Activated CD8-positive, alpha-beta T cell treated with anti-CD3 and anti-CD28 coated beads for 36 hours (primary cell): ENCODE results near the gene DOCK3. TPM values are rescaled to one million over a fixed set of nuclear protein-coding genes. Genes with fewer than 3 reads are reported as not detected.

Experiments used
- ATAC-seq: fragments of 200-7000 bp; cut with Tn5 transposase; one replicate; pipeline ENCODE4 v1.10.0; 2021; ENCODE audit warnings: mild to moderate bottlenecking, moderate library complexity
- CTCF ChIA-PET: fragments of 350-600 bp; sonication (Branson Sonifier 250); formaldehyde crosslinking; loops from one replicate; lab custom pipeline; 2021; ENCODE audit warnings: antibody characterized with exemption; lab: Charles Lee
- POLR2A ChIA-PET: fragments of 350-600 bp; sonication (Branson Sonifier 250); formaldehyde crosslinking; loops from one replicate; lab custom pipeline; 2021; ENCODE audit warnings: antibody characterized with exemption; lab: Charles Lee
- DNase-seq: peaks from one replicate; pipeline ENCODE4 v3.0.0-alpha.2; 2020
- H3K27ac Mint-ChIP-seq: one replicate; pipeline ENCODE4 v1.8.0; 2021; ENCODE audit warnings: mild to moderate bottlenecking, mixed read lengths
- H3K27me3 Mint-ChIP-seq: one replicate; pipeline ENCODE4 v1.8.0; 2021; ENCODE audit warnings: mixed read lengths
- H3K36me3 Mint-ChIP-seq: one replicate; pipeline ENCODE4 v1.8.0; 2021; ENCODE audit warnings: low read depth, mixed read lengths
- H3K4me1 Mint-ChIP-seq: one replicate; pipeline ENCODE4 v1.8.0; 2021; ENCODE audit warnings: low read depth, mixed read lengths
- H3K4me3 Mint-ChIP-seq: one replicate; pipeline ENCODE4 v1.8.0; 2021; ENCODE audit warnings: mild to moderate bottlenecking, moderate library complexity, mixed read lengths
- H3K9me3 Mint-ChIP-seq: one replicate; pipeline ENCODE4 v1.8.0; 2021; ENCODE audit warnings: mixed read lengths
- CTCF ChIP-seq: fragments of 200-600 bp; IDR thresholded peaks from one replicate; pipeline ENCODE4 v1.8.0; 2022; ENCODE audit warnings: antibody characterized with exemption, mild to moderate bottlenecking
- intact Hi-C: fragments of 100-400 bp; cut with micrococcal nuclease; formaldehyde crosslinking; loops from one replicate; pipeline ENCODE4 v1.10.0; 2022
- total RNA-seq, 2 experiments: library from RNA; stranded (reverse); gene quantifications; one replicate each; pipeline ENCODE4 v1.2.3, GENCODE V29; 2021

The DOCK3 gene
- total RNA-seq, 2 experiments from 2014 or later = 3.6 to 4.2 TPM

GRCh38 chr3:51145811-51146585, 471.3 kb downstream of the DOCK3 start:
- ATAC-seq = no peak
- ChIA-PET POLR2A (interaction anchor here (0.5 kb wide), 1 partner anchor 243 kb away, joined by 3 read pairs; no protein-coding TSS in a partner anchor), CTCF (interaction anchor here (0.6 kb wide), 1 partner anchor 10 kb away, joined by 3 read pairs; no protein-coding TSS in a partner anchor)
- intact Hi-C loops = no loop called here
- DNase-seq = no peak
- Mint-ChIP-seq H3K36me3 (no peaks in the 10 kb centered on the region), H3K4me1 (peaks cover 10% of the 10 kb centered on the region), H3K27me3 (no peaks in the 10 kb centered on the region), H3K4me3 (no peak overlapping the region), H3K9me3 (no peaks in the 10 kb centered on the region), H3K27ac (no peak overlapping the region)
- no peak for TF ChIP-seq CTCF

GRCh38 chr3:51146781-51147180, 472.1 kb downstream of the DOCK3 start:
- ChIA-PET CTCF (no interaction called here), POLR2A (interaction anchor here (0.5 kb wide), 1 partner anchor 242 kb away, joined by 3 read pairs; no protein-coding TSS in a partner anchor)
- Mint-ChIP-seq H3K4me3 (no peak overlapping the region), H3K36me3 (no peaks in the 10 kb centered on the region), H3K4me1 (peaks cover 6% of the 10 kb centered on the region), H3K27ac (no peak overlapping the region), H3K9me3 (no peaks in the 10 kb centered on the region), H3K27me3 (no peaks in the 10 kb centered on the region)
- TF ChIP-seq CTCF = no peak
- intact Hi-C loops = no loop called here
- DNase-seq (no peak), ATAC-seq (no peak)

- no peak overlapping the region for H3K4me3 Mint-ChIP-seq
- no peaks in the 10 kb centered on the region for H3K4me1 Mint-ChIP-seq
- no peaks in the 10 kb centered on the region for H3K9me3 Mint-ChIP-seq
- H3K27ac Mint-ChIP-seq = no peak overlapping the region
- no peak for ATAC-seq
- no peak for TF ChIP-seq CTCF
- intact Hi-C loops = no loop called here
- no peak for DNase-seq
- no peaks in the 10 kb centered on the region for H3K27me3 Mint-ChIP-seq
- CTCF ChIA-PET = interaction anchor here (0.8 kb wide), 1 partner anchor 10 kb away, joined by 3 read pairs; no protein-coding TSS in a partner anchor
- POLR2A ChIA-PET = no interaction called here
- H3K36me3 Mint-ChIP-seq = no peaks in the 10 kb centered on the region
Measured at GRCh38 chr3:51156147-51156546, 481.4 kb downstream of the DOCK3 start.

- CTCF ChIA-PET = no interaction called here
- DNase-seq = no peak
- H3K9me3 Mint-ChIP-seq = no peaks in the 10 kb centered on the region
- H3K36me3 Mint-ChIP-seq = peaks cover 6% of the 10 kb centered on the region
- ATAC-seq = no peak
- TF ChIP-seq CTCF = no peak
- POLR2A ChIA-PET = no interaction called here
- no peak overlapping the region for H3K4me3 Mint-ChIP-seq
- no peaks in the 10 kb centered on the region for H3K4me1 Mint-ChIP-seq
- no peaks in the 10 kb centered on the region for H3K27me3 Mint-ChIP-seq
- no peak overlapping the region for H3K27ac Mint-ChIP-seq
- intact Hi-C loops = no loop called here
Measured at GRCh38 chr3:51163051-51163450, 488.3 kb downstream of the DOCK3 start.

- CTCF ChIA-PET = no interaction called here
- H3K4me1 Mint-ChIP-seq = no peaks in the 10 kb centered on the region
- intact Hi-C loops = no loop called here
- ATAC-seq = no peak
- peaks cover 26% of the 10 kb centered on the region for H3K36me3 Mint-ChIP-seq
- H3K4me3 Mint-ChIP-seq = no peak overlapping the region
- no peak for TF ChIP-seq CTCF
- H3K27ac Mint-ChIP-seq = no peak overlapping the region
- no peaks in the 10 kb centered on the region for H3K27me3 Mint-ChIP-seq
- no peak for DNase-seq
- peaks cover 20% of the 10 kb centered on the region for H3K9me3 Mint-ChIP-seq
- POLR2A ChIA-PET = no interaction called here
Measured at GRCh38 chr3:51173518-51174271, 499.0 kb downstream of the DOCK3 start.
